NCI-H1694 (cell line): ENCODE measurements around the gene MYO1G.

ENCODE experiments used
- DNase-seq: peaks from one replicate; lab custom pipeline; 2025; lab: John Stamatoyannopoulos, UW

The MYO1G gene

DNA sequence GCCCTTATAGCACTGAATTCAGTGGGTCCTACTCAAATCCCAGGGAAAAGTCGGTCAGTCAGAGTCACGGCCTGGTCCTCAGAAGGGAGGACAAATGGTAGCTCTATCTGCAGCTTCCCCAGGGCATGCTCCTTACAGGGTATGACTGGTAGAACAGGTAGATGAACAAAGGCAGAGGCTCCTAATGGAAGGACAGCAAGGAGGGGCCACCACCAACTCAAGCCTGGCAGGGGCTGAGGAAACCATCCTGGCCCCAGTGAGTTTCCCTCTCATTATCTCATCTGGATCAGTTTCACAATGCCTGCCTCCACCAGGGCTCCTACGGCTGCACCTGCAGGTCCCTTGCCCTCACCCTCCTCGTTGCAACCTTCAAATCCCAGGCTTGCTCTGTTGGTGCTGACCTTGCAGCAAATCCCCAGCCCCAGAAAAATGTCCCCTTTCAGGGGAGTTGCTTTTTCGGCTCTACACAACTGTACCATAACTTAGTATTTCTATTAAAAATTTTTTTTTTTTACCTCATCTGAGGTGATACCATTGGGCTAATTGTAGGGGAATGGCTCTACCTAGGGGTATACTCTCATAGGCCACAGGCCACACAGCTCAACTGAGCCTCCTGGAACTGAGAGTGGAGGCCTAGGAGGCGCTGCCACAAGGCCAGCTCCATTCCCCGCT is 2.4 kb upstream of the MYO1G start:
- DNase-seq = no peak

DNA sequence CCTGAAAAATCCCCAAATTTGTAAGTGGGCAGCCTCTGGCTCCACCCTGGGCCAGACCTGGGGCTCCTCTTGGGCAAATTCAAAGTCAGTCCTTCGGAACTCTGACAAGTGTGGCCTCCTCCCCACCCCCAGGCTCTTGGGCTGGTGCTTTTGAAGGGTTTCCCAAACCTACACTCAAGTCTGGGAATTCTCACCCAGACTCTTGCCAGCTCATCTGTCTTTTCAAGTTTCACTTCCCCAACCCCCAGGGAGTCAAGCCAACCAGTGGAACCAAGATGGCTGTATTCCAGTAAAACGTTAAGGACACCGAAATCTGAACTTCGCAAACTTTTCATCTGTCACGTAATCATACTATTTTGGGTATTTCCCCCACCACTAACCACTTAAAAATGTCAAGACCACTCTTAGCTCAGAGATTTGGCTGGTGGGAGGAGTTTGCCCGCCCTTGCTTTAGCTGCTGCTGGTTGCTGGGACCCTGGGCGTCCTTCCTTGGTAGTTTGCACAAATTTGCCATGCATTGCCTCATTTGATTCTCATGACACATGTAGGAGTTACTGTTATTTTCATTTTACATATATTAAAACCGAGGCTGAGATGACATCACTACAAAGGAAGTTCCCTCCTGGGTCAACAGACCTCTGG is 1.7 kb upstream of the MYO1G start:
- DNase-seq = no peak

DNA sequence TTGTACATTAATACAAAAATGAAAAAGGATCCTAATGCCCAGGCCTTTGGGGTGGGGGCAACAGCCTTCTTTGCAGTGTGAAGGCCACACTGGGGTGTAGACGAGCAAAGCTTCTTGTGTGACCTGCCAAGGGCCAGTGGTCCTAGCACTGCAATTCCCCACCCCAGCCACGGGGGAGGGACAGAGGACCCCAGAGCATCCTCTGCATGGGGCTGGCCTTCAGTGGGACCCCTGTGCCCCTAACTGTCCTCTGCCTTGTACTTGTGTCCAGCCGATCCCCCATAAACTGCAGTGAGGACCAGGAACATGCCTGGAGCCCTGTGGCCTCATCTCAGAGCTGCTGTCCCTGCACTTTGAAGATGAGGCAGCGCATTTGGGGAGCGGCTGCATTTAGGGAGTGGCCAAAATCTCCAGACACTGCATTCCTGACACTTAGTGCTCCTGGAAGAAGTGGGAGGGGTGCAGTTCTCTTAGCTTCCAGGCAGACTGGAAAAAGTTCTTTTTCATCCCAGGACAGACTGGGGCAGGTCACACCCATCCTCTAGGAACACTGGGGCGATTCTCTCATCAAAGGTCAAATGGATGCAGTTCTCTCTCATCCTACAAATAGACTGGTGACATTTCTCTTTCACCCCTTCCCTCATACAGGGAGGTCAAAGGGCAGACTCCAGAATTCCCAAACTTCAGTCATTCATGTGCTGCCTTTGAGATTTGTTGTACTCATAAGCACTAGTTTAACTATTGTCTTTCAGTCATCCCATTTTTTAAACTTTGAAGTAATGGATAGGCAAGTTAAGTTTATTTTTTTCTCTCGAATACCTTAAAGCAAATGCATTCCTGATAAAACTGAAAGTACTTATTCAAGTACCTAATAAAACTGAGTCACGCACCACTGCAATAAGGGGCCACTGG is 922 bp upstream of the MYO1G start:
- DNase-seq = no peak

DNA sequence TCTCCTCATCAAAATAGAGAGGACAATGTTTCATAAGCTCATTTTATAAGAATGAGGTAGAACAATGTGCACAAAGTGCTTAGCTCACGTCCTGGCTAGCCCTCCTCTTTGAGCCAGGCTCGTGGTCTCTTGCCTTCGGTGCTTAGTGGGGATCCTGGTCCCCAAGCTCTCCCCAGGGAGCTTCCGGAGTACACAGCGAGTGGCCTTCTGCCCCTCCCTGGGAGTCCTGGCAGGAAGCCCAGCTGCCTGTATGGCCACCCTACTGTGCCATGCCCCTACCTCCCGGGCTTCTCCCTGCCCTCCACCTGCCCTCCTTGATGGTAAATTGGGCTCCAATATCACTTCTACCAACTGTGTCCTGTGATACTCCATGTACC is 868 bp downstream of the MYO1G start:
- no peak for DNase-seq

DNA sequence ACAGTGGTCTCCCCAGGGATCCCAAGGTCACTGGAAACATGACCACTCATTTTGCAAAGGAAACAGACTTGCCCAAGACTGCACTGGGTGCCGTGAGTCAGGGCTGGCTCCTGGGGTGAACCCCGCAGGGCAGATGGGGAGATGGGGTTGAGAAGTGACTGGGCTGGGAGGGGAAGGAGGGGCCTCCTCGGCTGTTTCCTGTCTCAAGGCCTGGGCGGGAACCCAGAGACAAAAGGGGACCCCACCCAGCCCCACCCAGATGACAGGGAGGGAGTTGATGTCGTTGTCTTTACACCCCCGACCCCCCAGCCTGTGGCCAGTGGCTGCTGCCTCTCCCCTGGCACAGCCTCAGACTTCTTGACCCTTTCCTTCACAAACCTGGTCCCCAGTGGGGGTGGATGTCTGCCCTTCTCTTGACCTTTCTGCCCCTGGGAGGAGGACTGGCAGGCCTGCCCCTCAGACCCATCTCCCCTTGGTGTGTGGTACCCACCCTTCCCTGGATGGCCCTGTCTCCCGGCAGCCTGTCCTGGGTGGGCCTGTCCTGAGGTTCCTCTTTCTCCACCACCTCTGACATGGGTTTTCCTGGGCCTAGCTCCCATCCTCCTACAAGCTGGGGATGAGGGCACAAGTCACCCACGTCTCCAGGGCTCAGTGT is 1.4 kb downstream of the MYO1G start:
- no peak for DNase-seq

DNA sequence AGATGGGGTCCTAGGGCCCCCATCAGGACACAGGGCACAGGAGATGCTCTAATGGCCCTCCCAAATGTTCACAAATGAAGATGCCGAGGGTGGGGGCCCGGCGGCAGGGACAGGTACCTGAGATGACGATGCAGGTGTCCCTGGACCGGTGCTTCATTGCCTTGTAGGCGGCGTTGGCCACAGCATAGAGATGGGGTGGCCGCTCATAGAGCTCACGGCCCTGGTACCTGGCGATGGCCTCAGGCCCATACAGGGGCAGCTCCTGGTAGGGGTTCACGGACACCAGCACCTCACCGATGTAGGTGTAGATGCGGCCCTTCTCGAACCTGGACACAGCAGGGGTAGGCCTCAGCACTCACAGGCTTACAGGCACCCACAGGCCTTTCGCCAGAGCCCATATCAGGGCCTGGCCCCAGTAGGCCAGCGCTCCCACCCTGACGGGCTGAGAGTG is 2.0 kb downstream of the MYO1G start:
- DNase-seq = no peak

DNA sequence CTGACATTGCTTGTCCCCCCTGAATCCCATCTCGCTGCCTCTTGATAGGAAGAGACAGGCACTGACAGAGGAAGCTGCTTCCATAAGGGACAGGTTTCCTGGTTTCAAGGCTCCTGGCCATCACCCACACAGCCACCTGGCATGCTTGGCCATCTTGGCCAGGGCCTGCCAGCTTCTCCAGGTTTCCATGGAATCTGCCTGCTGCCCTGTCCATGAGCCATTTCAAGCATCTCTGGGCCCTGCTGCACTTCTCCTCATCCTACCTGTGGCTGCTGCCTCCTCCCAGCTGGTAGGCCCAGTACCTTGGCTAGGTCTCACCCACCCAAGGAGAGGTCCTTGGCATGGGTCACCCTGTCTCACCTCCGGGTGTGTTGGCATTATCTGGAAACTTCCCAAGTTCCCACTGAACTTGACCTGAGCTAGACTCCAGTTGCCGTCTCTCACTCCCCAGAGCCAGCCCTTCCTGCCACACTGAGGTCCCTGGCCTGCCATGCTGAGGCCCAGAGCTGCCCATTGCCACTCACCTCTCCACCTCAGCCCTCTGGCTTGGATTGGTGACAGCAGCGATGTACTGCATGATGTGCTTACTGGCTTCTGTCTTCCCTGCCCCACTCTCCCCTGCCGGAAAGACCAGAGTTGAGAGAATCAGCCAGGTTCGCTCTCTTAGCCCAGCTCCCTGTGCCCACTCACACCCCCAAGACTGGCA is 2.6 kb downstream of the MYO1G start:
- no peak for DNase-seq

DNA sequence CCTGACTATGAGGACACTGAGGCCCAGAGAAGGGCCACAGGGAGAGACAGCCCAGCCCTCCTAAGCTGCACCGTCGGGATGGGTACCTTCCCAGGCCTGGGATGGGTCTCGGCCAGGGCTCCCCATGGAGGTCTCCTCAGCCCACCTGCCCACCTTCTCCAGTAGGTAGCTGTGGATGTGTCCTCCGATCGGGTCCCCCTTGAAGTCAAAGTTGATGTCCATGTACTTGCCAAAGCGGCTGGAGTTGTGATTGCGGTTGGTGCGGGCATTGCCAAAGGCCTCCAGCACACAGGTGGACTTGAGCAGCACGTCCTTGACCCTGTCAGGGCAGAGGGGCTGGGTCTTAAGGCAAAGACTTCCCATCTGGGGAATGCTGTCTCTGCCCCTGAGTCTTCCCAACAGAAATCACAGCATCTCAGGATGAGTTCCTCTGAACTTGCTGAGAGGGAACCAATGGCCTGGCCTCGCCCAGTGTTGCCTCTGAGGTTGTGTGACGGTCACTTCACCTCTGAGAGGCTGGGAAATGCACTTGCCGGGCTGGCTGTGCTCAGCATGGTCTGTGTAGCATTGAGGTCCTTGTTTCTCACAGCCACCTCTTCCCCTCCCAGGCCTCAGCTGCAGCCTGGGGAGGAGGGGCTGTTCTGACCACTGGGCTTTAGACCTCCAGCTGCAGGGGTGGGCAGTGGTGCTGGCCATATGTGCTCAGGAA is 3.3 kb downstream of the MYO1G start:
- no peak for DNase-seq

DNA sequence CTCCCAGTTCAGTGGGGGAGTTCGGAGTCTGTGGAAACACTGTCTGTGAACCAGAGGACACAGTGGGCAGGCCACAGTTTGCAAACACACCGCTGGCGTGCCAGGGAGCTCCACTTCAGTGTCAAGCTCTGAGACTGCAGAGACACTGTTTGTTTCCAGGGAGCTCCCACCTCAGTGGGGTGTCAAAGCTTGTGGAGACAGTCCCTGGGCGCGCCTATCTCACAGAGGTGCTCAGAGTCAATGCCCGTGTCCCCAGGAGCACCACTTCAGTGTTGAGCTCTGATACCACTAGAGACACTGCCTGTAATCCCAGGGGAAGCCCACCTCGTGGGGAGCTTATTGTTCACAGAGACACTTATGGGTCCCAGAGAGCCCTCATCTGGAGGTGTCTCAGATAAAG is 4.3 kb downstream of the MYO1G start:
- DNase-seq = no peak

DNA sequence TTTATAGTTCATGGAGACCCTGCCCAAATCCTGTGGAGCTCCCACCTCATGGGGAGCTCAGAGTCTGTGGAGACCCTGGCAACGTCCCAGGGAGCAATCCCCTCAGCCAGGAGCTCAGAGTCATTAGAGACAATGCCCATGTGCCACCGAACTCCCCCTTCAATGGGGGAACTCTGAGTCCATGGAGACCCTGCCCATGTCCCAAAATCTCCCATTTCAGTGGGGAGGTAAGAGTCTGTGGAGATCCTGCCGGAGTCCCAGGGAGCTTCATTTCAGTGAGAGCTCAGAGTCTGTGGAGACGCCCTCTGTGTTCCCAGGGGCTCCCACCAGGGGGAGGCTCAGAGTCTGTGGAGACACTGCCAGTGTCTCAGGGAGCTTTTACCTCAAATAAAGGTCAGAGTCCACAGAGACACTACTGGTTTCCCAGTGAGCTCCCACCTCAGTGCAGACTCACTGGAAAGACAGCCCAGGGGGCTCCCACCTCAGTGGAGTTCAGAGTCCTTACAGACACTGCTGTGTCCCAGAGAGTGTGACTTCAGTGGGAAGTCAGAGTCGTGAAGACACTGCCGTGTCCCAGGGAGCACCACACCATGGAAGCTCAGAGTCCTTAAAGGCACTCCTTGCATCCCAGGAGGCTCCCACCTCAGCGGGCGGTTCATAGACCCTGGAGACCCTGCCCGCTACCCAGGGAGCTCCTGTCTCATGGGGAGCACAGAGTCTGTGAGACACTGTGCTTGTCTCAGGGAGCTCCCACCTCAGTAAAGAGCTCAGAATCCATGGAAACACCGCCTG is 5.0 kb downstream of the MYO1G start:
- peak; percentile 46 for DNase-seq

DNA sequence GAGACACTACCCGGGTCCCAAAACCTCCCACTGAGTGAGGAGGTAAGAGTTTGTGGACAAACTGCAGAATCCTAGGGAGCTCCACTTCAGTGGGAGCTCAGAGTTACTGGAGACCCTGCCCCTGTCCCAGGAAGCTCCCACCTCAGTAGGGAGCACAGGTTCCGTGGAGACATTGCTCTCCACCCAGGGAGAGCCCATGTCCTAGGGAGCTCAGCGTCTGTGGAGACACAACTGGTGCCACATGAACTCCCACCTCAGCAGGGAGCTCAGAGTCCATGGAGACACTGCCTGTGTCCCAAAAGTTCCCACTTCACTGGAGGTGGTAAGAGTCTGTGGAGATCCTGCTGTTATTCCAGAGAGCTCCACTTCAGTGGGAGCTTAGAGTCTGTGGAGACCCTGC is 6.3 kb downstream of the MYO1G start:
- DNase-seq = no peak

DNA sequence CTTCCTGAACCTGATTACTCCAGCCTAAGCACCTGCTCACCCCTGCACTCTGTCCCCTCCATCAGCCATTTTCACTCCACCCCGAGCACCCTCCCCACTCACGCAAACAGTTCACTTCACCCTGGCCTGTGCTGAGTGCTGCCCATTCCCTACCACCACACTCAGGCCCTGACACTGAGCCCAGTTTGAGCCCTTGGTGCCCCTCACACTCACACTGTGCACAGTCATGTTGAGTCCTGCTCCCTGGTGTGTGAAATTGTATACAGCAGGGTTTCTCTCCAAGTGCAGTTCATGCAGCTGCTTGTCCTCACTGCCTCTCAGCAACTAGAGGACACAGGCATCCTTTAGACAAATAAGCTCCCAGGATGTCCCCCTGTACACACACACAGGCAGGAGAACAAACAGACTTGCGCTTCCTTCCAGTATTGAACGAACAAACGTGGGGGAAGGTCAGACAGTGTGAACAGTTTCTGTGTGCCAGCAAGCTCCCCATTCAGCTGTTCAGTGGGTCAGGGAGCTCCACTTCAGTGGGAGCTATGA is 6.8 kb downstream of the MYO1G start:
- DNase-seq = no peak

DNA sequence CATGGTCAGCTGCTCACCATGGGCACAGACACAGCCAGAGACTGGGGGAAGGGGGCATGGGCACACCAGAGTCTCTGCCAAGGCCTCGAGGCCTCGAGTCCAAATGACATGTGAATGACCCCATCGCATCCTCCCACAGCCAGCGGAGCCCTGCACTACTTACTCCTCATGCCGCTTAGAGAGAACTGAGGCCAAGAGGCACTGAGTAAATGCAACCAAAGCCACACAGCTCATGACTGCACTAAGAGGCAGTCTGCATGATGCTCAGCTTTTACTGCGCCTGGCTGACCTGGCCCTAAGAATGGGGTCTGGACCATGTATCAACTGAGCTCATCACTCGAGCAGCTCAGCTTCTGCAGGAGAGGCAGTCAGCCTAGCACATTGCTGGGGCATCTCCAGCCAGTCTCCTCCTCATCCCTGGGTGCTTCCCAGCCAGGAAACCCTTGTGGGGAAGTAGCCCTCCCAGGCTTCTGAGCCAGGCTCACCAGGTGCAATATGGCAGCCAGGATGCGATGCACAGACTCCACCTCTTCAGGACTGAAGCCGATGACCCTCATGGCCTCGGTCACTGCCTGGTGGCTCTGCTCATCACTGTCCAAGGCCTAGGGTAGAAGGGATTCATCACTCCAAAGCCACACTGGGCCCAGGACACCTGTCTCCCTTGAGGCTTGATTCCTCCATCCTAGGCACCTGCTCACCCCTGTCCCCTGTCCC is 7.5 kb downstream of the MYO1G start:
- DNase-seq = no peak

DNA sequence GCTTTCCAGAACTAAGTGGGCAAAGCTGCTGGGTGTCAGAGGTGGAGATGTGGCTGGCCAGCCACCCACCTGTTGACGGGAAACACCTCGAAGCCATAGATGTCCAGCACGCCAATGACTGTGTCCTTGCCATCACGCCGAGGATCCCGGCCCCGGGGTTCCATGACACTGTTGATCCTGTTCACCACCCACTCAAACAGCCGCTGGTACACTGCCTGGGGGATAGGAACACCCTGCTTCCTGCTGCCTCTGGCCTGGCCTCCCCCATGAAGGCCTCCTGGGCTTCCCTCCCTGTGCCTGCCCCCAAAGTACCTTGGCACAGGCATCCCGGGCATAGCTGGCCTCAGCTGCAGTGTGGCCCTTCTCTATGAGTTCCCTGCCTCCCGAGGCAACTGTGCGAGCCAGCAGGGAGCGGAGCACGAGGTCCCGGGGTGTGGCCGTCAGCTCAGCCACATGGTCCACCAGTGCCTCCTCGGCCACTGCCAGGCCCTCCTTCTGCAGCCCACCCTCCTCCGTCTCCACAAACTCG is 8.2 kb downstream of the MYO1G start:
- DNase-seq = no peak

DNA sequence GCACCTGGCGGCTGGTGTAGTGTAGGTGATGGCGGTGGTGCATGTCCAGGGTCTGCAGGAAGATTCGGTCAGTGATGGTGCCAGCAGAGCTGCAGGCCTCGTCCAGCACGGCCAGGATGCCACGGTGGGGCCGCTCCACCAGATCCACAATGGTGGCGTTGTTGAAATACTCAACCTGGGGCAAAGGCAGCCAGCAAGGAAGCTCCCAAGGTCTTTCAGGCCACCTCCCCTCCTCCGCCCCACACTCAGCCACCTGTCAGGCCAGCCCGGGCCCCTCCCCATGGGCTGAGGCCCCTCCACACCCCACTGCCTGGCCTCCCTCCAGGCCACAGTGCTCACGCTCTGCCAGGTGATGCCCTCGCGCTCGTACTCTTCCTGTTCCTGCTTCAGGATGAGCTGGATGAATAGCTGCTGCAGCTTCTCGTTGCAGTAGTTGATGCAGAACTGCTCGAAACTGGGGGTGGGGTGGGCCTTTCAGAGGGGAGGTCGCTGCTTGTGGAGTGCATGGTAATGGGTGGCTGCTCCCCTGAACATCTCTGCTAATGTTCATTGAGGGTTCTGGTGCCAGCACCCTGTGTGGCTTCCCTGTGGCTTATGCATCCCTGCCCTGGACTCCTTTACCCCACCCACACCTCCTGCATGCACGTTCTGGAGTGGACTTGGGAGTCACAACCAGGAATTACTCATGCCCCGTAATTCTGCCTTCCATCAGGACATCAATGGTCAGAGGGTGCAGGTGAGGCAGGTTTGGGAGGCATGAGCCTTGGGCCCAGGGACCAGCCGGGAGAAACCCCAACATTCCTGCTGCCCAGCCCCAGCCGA is 8.9 kb downstream of the MYO1G start:
- DNase-seq = no peak

DNA sequence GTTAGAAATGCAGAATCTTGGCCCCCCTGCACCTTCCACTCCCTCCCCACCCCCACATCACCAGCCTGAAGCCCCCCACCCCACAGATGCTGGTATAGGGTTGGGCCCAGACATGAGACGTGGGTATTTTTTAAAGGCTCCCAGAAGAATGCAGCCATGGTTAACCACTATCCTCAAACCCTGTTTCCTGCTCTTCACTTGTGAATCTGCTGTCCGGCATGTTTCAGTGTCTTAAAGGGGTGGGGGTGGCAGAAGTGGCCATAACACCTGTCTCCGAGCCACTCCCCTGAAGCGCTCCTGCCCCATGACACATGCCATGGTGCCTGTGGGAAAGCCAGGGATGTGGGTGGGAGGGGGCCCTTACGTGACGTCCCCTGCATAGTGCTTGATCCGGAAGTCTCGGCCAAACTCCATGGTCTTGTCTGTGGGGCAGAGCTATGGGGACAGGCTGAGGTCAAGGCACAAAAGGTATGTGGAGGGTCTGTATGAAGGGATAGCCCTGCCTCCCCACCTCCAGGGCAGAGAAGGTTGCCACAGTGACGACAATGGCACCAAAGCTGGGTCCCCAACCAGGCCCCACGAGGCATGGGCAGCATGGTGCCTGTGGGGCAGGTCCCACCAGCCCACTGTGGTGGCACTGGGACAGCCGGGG is 9.6 kb downstream of the MYO1G start:
- no peak for DNase-seq

DNA sequence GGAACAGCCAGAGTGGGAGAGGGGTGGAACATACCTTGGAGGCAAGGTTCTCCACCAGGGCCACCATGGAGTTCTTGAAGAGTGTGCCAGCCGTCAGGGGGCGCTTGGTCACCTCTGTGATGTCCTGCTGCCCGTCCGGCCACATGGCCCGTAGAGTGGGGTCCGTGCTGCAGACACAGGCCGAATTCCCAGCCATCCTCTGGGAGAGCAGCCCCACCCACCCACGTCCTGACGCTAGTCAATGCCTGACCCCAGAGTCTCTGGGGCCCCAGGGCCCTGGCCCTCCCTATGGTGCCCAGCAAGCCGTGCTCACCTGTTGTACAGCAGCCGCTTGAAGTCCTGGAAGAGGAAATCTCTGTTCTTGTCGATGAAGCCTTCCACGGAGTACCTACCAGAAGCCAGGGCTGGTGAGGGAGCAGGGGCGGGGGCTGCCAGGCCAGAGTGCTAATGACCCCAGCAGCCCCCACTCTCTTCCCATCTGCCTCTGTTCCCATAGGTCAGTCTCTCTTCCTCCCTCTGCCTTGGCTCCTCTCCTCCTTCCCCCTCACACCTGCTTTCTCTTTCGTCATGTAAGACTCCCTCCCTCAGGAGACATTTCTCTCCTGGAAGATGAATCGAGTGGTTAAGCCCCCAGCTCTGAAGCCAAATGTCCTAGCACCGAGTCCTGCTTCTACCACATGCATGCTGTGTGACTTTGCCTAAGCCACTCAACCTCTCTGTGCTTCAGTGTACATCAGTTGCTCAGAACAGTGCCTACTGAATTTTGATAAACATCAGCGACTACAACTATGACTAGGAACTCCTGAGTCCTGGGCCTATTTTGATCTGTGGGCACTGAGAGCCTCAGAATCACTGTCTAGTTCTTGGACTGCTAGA is 11.0 kb downstream of the MYO1G start:
- DNase-seq = no peak
